ENCODE measurements around the gene FAM234A. TPM values are rescaled to one million over a fixed set of nuclear protein-coding genes. Genes with fewer than 3 reads are reported as not detected.

Gene FAM234A, protein sequence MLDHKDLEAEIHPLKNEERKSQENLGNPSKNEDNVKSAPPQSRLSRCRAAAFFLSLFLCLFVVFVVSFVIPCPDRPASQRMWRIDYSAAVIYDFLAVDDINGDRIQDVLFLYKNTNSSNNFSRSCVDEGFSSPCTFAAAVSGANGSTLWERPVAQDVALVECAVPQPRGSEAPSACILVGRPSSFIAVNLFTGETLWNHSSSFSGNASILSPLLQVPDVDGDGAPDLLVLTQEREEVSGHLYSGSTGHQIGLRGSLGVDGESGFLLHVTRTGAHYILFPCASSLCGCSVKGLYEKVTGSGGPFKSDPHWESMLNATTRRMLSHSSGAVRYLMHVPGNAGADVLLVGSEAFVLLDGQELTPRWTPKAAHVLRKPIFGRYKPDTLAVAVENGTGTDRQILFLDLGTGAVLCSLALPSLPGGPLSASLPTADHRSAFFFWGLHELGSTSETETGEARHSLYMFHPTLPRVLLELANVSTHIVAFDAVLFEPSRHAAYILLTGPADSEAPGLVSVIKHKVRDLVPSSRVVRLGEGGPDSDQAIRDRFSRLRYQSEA
- 84.5 and 89.4 TPM in 2 replicates for total RNA-seq

DNA sequence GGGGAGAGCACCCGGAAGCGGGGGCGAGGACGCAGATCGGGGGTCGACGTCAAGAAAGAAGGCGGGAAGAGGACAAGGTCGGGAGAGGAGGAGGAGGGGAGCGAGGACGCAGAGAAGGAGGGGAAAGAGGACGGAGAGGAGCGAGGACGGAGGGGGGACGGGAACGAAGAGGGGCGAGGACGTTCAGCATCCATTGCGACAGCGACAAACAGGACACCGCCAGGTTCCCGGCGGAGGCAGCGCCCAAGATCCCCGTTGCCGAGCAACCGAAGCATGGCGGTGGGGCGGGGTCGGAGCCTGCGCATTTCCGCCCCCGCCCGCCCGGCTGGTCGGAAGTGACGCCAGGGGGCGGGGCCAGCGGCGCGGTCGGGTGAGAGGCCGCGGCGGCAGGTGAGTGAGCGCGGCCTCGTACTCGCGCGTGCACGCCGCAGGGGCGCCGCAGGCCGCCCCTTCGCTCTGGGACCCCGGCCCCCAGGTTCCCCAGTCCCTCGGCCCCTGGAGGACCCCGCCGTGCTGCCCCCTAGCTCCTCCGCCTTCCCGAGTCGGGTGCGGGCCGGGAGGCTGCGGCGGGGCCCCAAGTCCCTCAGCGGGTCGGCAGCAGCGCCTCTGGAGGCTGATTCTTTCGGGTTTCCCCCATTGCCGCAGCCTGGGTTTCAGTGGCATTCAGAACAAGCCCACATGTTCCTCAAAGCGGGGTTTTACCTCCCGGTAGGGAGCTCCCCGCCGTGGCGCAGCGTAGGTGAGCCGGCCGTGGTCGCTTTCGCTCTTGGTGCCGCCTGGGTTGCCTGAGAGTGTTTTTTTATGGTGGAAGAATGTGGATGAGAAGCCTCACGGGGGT is at the start of gene FAM234A:
TSS of gene FAM234A (plus strand) at position 354 of the 838 bp plus-strand sequence. CDS start 19,593 bp downstream, outside the sequence.

DNA sequence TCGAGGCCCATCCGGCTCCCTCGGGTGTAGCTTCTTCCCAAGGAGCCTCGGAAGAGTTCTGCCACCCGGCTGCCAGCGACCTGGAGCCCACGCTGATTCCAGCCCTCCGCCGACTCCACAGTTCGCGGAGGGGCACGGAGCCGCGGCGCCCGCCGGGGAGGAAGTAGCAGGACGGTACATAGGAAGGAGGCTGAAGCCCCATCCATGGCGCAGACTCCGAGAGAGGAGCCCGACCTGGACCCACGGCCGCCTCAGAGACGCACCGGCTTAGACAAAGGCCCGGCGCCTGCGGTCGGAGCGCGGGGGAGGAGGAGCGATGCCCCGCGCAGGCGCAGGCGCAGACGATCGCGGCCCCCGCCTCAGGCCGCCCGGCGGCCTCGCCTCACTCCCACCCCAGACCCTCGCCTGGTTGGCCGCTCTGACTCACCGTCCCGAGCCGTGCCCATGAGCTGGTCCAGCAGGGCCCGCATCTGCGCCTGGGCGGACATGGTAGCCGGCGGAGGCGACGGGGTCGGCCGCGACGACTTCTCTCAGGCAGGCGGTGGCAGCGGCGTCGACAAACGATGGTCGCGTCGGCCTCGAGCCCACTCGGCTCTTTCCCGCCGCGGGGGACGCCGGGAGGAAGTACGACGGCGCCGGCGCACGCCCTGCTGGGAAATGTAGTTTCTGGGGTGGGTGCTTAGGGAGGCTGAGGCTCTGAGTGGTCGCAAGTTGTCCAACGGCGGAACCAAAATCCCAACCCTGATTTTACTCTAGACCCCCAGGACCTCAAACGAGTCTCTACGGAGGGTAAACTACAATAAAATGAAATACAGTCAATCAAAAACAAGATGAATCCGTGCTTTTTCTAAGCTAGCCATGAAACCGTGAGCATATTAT is 5.5 kb upstream of the FAM234A start, which contains the start of gene LUC7L:
TSS of gene LUC7L (minus strand) at position 598 of the 879 bp plus-strand sequence. CDS start at position 488, 110 bp downstream.

DNA sequence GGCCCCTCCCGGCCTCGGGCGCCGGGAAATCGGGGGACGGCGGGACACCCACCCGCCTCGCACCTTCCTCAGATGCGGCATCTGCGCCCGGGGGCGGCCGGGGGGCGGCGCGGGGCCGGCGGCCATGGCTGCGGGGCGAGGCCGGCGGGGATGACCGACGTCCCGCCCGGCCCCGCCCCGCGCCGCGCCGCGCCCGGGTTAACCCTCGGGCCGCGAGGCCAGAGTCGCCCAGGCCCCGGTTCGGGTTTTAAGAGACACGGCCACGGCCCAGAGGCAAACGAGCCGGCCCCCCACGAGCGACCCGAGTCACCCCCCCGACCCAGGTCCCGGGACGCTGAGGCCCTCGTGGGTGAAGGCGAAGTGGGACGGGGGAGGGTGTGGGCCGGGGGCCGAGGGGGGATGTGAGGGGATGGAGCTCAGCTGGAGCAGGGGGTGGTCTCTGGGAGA is 41.2 kb downstream of the FAM234A start, which contains the start of gene RGS11:
TSS of gene RGS11 (minus strand) at position 159 of the 447 bp plus-strand sequence. CDS start at position 126, 33 bp downstream.

DNA sequence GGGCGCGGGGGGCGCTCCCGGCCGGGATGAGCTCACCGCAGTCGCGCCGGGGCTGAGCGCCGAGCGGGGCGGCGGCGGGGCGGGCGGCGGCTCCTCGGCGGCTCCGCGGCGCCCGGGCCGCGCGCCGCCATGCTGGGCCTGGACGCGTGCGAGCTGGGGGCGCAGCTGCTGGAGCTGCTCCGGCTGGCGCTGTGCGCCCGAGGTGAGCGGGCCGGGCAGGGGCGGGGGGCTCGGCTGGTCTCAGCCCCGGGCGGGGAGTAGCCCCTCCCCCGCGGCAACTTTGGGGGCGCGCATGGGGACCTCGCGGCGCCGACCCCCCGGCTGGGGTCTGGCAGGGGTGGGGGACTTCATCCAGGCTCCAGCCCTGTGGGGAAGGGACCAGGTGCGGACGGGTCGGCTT is 45.9 kb downstream of the FAM234A start, which contains the start of gene ARHGDIG:
TSS of gene ARHGDIG (plus strand) at position 40 of the 400 bp plus-strand sequence. CDS start at position 130, 90 bp downstream.

DNA sequence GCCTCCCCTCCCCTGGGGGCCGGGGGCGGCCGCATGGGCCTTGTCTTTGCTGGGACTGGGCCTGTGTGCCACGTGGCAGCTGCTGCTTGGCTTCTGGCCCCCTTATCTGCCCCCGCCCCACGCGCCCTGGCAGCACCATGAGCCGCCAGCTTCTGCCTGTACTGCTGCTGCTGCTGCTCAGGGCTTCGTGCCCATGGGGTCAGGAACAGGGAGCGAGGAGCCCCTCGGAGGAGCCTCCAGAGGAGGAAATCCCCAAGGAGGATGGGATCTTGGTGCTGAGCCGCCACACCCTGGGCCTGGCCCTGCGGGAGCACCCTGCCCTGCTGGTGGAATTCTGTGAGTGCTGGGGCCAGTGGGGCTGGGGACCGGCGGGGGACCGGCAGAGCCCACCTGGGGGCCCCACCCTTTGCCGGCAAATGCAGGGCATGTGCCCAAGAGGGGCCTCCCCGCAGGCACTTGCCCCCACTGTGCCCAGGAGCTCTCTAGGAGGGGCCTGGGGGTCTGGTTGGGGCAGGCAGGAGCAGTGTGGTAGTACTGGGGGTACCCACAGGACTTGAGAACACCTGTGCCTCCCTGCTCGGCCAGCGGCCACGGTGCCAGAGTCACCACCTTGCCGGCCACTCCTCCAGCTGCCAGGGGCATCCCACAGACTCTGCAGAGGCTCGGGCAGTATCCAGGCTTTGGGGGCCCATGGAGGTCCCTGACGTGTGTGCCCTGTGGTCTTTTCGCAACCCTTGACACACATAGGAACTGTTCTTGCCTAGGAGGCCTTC is 48.6 kb downstream of the FAM234A start, which contains the start of gene PDIA2:
TSS of gene PDIA2 (plus strand) at position 132 of the 773 bp plus-strand sequence. CDS start at position 138, 6 bp downstream.

Other genes with a start within 250 kb of the FAM234A start
- gene POLR3K, start 181.2 kb upstream of the FAM234A start, total RNA-seq, result 0.97 and 1.1 TPM in 2 replicates
- gene SNRNP25, start 181.0 kb upstream of the FAM234A start, total RNA-seq, result 9.0 and 9.6 TPM in 2 replicates
- gene RHBDF1, start 162.2 kb upstream of the FAM234A start, total RNA-seq, result 42.4 and 44.0 TPM in 2 replicates
- 133 and 153 TPM in 2 replicates for gene MPG, start 156.6 kb upstream of the FAM234A start, total RNA-seq
- 10.0 and 14.8 TPM in 2 replicates for gene NPRL3, start 96.1 kb upstream of the FAM234A start, total RNA-seq
- not detected in 2 replicates for gene HBZ, start 82.2 kb upstream of the FAM234A start, total RNA-seq
- not detected in 2 replicates for gene HBM, start 68.8 kb upstream of the FAM234A start, total RNA-seq
- not detected in 2 replicates for gene HBA2, start 61.9 kb upstream of the FAM234A start, total RNA-seq
- gene HBA1, start 58.1 kb upstream of the FAM234A start, total RNA-seq, result not detected in 2 replicates
- not detected in 2 replicates for gene HBQ1, start 54.4 kb upstream of the FAM234A start, total RNA-seq
- 30.8 and 40.6 TPM in 2 replicates for gene LUC7L, start 5.4 kb upstream of the FAM234A start, total RNA-seq
- 2.2 and 3.2 TPM in 2 replicates for gene RGS11, start 41.1 kb downstream of the FAM234A start, total RNA-seq
- not detected in 2 replicates for gene ARHGDIG, start 45.8 kb downstream of the FAM234A start, total RNA-seq
- not detected in 2 replicates for gene PDIA2, start 48.3 kb downstream of the FAM234A start, total RNA-seq
- 20.0 and 28.6 TPM in 2 replicates for gene AXIN1, start 117.9 kb downstream of the FAM234A start, total RNA-seq
- 54.7 and 57.2 TPM in 2 replicates for gene MRPL28, start 135.7 kb downstream of the FAM234A start, total RNA-seq
- 46.3 and 54.8 TPM in 2 replicates for gene PGAP6, start 147.2 kb downstream of the FAM234A start, total RNA-seq
- 122 and 127 TPM in 2 replicates for gene NME4, start 162.4 kb downstream of the FAM234A start, total RNA-seq
- 25.0 and 25.2 TPM in 2 replicates for gene DECR2, start 167.1 kb downstream of the FAM234A start, total RNA-seq
- 21.6 and 24.3 TPM in 2 replicates for gene RAB11FIP3, start 190.8 kb downstream of the FAM234A start, total RNA-seq

Data from hair follicle dermal papilla cell (primary cell).